Upper lobe of left lung (tissue), 6 donors: ENCODE results near the gene NKIRAS2. TPM values are rescaled to one million over a fixed set of nuclear protein-coding genes. Genes with fewer than 3 reads are reported as not detected.
"Not testable (repeated sequence)": the region's sequence is repeated elsewhere in the genome, so short reads cannot be mapped to it uniquely, and the experiment has no call there.

Source experiments
- ATAC-seq, 2 donors: fragments of 200-7000 bp; cut with Tn5 transposase; one replicate each; pipeline ENCODE4 v1.9.1; 2022; ENCODE audit warnings: mild to moderate bottlenecking in 2 of 2, moderate library complexity in 2 of 2; ENCODE audit not compliant: low FRiP score in 2 of 2
- DNase-seq, 2 donors: peaks; one replicate each; pipeline ENCODE4 v3.0.0-alpha.2; 2019 to 2020
- H3K27ac ChIP-seq, 4 donors: fragments of 200-600 bp; sonication (generic); one replicate each; pipeline ENCODE4 v1.5.1; 2016 to 2019
- H3K27me3 ChIP-seq, 4 donors: fragments of 200-600 bp; sonication (generic); one replicate each; pipeline ENCODE4 v1.5.1; 2017 to 2019
- H3K36me3 ChIP-seq, 4 donors: fragments of 200-600 bp; sonication (generic); one replicate each; pipeline ENCODE4 v1.5.1; 2016 to 2019
- H3K4me1 ChIP-seq, 4 donors: fragments of 200-600 bp; sonication (generic); one replicate each; pipeline ENCODE4 v1.5.1; 2018 to 2019
- H3K4me3 ChIP-seq, 4 donors: fragments of 200-600 bp; sonication (generic); one replicate each; pipeline ENCODE4 v1.5.1; 2017 to 2019; ENCODE audit warnings: mild to moderate bottlenecking in 2 of 4, moderate library complexity in 1 of 4
- H3K9me3 ChIP-seq, 4 donors: fragments of 200-600 bp; sonication (generic); one replicate each; pipeline ENCODE4 v1.5.1; 2018 to 2019
- CTCF ChIP-seq, 6 experiments: fragments of 450-650 bp in 4 of 6; fragments of 200-600 bp in 2 of 6; sonication (generic) in 2 of 6; IDR thresholded peaks; one replicate each; pipeline ENCODE4 v1.5.1; 2016 to 2019; ENCODE audit warnings: antibody characterized with exemption in 6 of 6
- EP300 ChIP-seq, 4 donors: sonication (generic); formaldehyde crosslinking; IDR thresholded peaks; one replicate each; pipeline ENCODE4 v1.5.1; 2017; ENCODE audit warnings: antibody characterized with exemption in 4 of 4, control low read depth in 2 of 4
- POLR2A ChIP-seq, 4 donors: fragments of 450-650 bp; IDR thresholded peaks; one replicate each; pipeline ENCODE4 v1.5.1; 2016 to 2017; ENCODE audit warnings: antibody characterized with exemption in 4 of 4, mild to moderate bottlenecking in 2 of 4
- POLR2AphosphoS5 ChIP-seq, 2 donors: sonication (generic); formaldehyde crosslinking; IDR thresholded peaks; one replicate each; pipeline ENCODE4 v1.5.1; 2017; ENCODE audit warnings: antibody characterized with exemption in 2 of 2
- WGBS, 2 donors: methylation state at CpG; one replicate each; pipeline ENCODE4 v1.1.5; 2017 to 2018; 5-methylcytosine and 5-hydroxymethylcytosine counted together
- total RNA-seq, 6 donors: library from RNA; depleted of rRNA in 4 of 6; stranded (reverse); fragments of >200 nt in 4 of 6; gene quantifications; one replicate each; pipeline versions ENCODE4 v1.1.0 to v1.2.1, GENCODE V29; 2016 to 2021
- donor health status: DM: no; HTN: no; CAD: no; lungs with moderate emphysema.
- donor health status: DM: no; HTN: yes; CAD: no; lungs with severe emphysema.

NKIRAS2 gene
- total RNA-seq, 6 donors from 2014 or later: 27.2 to 36.6 (median 31.0) TPM

GRCh38 chr17:42018988-42019387 is 902 bp upstream of the NKIRAS2 start:
- no peak for DNase-seq
- H3K4me1 ChIP-seq: peaks cover 45 to 65% (median 55%) of the 10 kb centered on the region in 4 donors
- ATAC-seq: no peak
- TF ChIP-seq EP300 (IDR thresholded peaks at IDR 0.05): no peak
- no peak for TF ChIP-seq POLR2AphosphoS5 (IDR thresholded peaks at IDR 0.05)
- no peaks in the 10 kb centered on the region for H3K9me3 ChIP-seq
- H3K36me3 ChIP-seq: peaks cover 0 to 24% (median 21%) of the 10 kb centered on the region in 4 donors
- no peaks in the 10 kb centered on the region for H3K27me3 ChIP-seq
- H3K4me3 ChIP-seq: no peak overlapping the region
- no peak overlapping the region for H3K27ac ChIP-seq
- WGBS, 2 donors: 89 to 94% methylated on average over 4 of the region's 4 CpGs

GRCh38 chr17:42020845-42021244 is 955 bp downstream of the NKIRAS2 start:
- Histone ChIP-seq H3K4me1 (peaks cover 45 to 64% (median 57%) of the 10 kb centered on the region in 4 donors), H3K27ac (peak overlapping the region in 2 of 4 donors; percentile 91 to 95), H3K4me3 (peak overlapping the region; percentile 70 to 88 (median 83)), H3K36me3 (peaks cover 0 to 27% (median 24%) of the 10 kb centered on the region in 4 donors)
- not testable (repeated sequence) for DNase-seq, ATAC-seq, H3K9me3 ChIP-seq, H3K27me3 ChIP-seq
- 66 to 83% methylated on average over 8 of the region's 8 CpGs for WGBS, 2 donors

- WGBS, 2 donors: 45 to 78% methylated on average over 15 of the region's 15 CpGs
- Histone ChIP-seq H3K4me1 (peaks cover 34 to 47% (median 43%) of the 10 kb centered on the region in 4 donors), H3K4me3 (no peak overlapping the region), H3K36me3 (peaks cover 0 to 27% (median 24%) of the 10 kb centered on the region in 4 donors), H3K27me3 (no peaks in the 10 kb centered on the region), H3K27ac (peak overlapping the region; percentile 76 to 85 (median 83)), H3K9me3 (no peaks in the 10 kb centered on the region)
- peak in 1 of 2 donors; percentile 44 for ATAC-seq
- peak in 1 of 4 donors; percentile 16 for TF ChIP-seq POLR2A (IDR thresholded peaks at IDR 0.05)
- no peak for TF ChIP-seq CTCF (IDR thresholded peaks at IDR 0.05)
- no peak for TF ChIP-seq POLR2AphosphoS5 (IDR thresholded peaks at IDR 0.05)
- TF ChIP-seq EP300 (IDR thresholded peaks at IDR 0.05): no peak
- DNase-seq: peak; percentile 54 to 86
Measured at GRCh38 chr17:42023524-42024349, 3.8 kb downstream of the NKIRAS2 start.

GRCh38 chr17:42025191-42025579 is 5.3 kb downstream of the NKIRAS2 start:
- TF ChIP-seq POLR2A (IDR thresholded peaks at IDR 0.05) (peak in 1 of 4 donors; percentile 2), POLR2AphosphoS5 (IDR thresholded peaks at IDR 0.05) (no peak)
- ATAC-seq (peak; percentile 1), DNase-seq (no peak)
- peaks cover 0 to 27% (median 24%) of the 10 kb centered on the region in 4 donors for H3K36me3 ChIP-seq
- H3K4me1 ChIP-seq: peaks cover 29 to 41% (median 38%) of the 10 kb centered on the region in 4 donors
- H3K4me3 ChIP-seq: no peak overlapping the region
- H3K27ac ChIP-seq: peak overlapping the region; percentile 76 to 85 (median 83)
- H3K9me3 ChIP-seq: no peaks in the 10 kb centered on the region
- WGBS, 2 donors: 59 to 81% methylated on average over 8 of the region's 8 CpGs
- no peaks in the 10 kb centered on the region for H3K27me3 ChIP-seq

- Histone ChIP-seq H3K4me3 (no peak overlapping the region), H3K36me3 (peaks cover 0 to 27% (median 24%) of the 10 kb centered on the region in 4 donors), H3K27ac (no peak overlapping the region), H3K4me1 (peaks cover 24 to 34% (median 32%) of the 10 kb centered on the region in 4 donors), H3K27me3 (no peaks in the 10 kb centered on the region), H3K9me3 (no peaks in the 10 kb centered on the region)
- no peak for ATAC-seq
- 98 to 100% methylated on average over 3 of the region's 3 CpGs for WGBS, 2 donors
- DNase-seq: no peak
- TF ChIP-seq POLR2A (IDR thresholded peaks at IDR 0.05) (no peak), CTCF (IDR thresholded peaks at IDR 0.05) (no peak), POLR2AphosphoS5 (IDR thresholded peaks at IDR 0.05) (no peak), EP300 (IDR thresholded peaks at IDR 0.05) (no peak)
Measured at GRCh38 chr17:42025936-42026335, 6.0 kb downstream of the NKIRAS2 start.

GRCh38 chr17:42026857-42027589 is 7.1 kb downstream of the NKIRAS2 start:
- ATAC-seq: no peak
- Histone ChIP-seq H3K27me3 (no peaks in the 10 kb centered on the region), H3K9me3 (no peaks in the 10 kb centered on the region)

More at GRCh38 chr17:42026857-42027589, 7.1 kb downstream of the NKIRAS2 start:
- 50 to 55% methylated on average over 15 to 16 of the region's 17 CpGs for WGBS, 2 donors
- H3K4me1 ChIP-seq: peaks cover 18 to 27% (median 25%) of the 10 kb centered on the region in 4 donors
- TF ChIP-seq CTCF (IDR thresholded peaks at IDR 0.05): no peak
- no peak overlapping the region for H3K4me3 ChIP-seq
- DNase-seq: peak in 1 of 2 donors; percentile 69
- peaks cover 0 to 24% (median 22%) of the 10 kb centered on the region in 4 donors for H3K36me3 ChIP-seq
- H3K27ac ChIP-seq: no peak overlapping the region
